NCI-H748 treated with DMSO at 0.1 percent for 48 hours (cell line): Measurements from ENCODE around the gene STX8.

Experiments
- DNase-seq: peaks from one replicate; lab custom pipeline; 2025; lab: John Stamatoyannopoulos, UW

STX8 gene

GRCh38 chr17:9554715-9555114 lies 20.9 kb downstream of the STX8 start:
- peak; percentile 11 for DNase-seq

GRCh38 chr17:9553596-9553995 lies 22.0 kb downstream of the STX8 start:
- no peak for DNase-seq

GRCh38 chr17:9553181-9553580 lies 22.4 kb downstream of the STX8 start:
- DNase-seq: no peak

- DNase-seq: no peak
These were observed 26.4 kb downstream of the STX8 start for GRCh38 chr17:9549215-9549614.

GRCh38 chr17:9544221-9544620 lies 31.4 kb downstream of the STX8 start:
- no peak for DNase-seq

GRCh38 chr17:9541718-9542117 lies 33.9 kb downstream of the STX8 start:
- DNase-seq: no peak

- DNase-seq: no peak
These were observed 37.0 kb downstream of the STX8 start for GRCh38 chr17:9538626-9539025.

GRCh38 chr17:9537177-9537776 lies 38.3 kb downstream of the STX8 start:
- DNase-seq: no peak

GRCh38 chr17:9536061-9536460 lies 39.6 kb downstream of the STX8 start:
- DNase-seq: no peak

- DNase-seq: no peak
These were observed 42.2 kb downstream of the STX8 start for GRCh38 chr17:9533441-9533840.

GRCh38 chr17:9532715-9533114 lies 42.9 kb downstream of the STX8 start:
- no peak for DNase-seq

- DNase-seq: no peak
These were observed 44.6 kb downstream of the STX8 start for GRCh38 chr17:9531034-9531433.

GRCh38 chr17:9529033-9529700 lies 46.5 kb downstream of the STX8 start:
- no peak for DNase-seq

- DNase-seq: no peak
These were observed 47.8 kb downstream of the STX8 start for GRCh38 chr17:9527788-9528187.

- peak; percentile 28 for DNase-seq
These were observed 53.5 kb downstream of the STX8 start for GRCh38 chr17:9522074-9522473.

GRCh38 chr17:9521062-9521461 lies 54.6 kb downstream of the STX8 start:
- no peak for DNase-seq

GRCh38 chr17:9520649-9521048 lies 55.0 kb downstream of the STX8 start:
- DNase-seq: no peak

GRCh38 chr17:9519583-9520272 lies 55.9 kb downstream of the STX8 start:
- DNase-seq: no peak

- no peak for DNase-seq
These were observed 58.2 kb downstream of the STX8 start for GRCh38 chr17:9517396-9517795.

GRCh38 chr17:9513266-9513665 lies 62.4 kb downstream of the STX8 start:
- no peak for DNase-seq

- DNase-seq: no peak
These were observed 63.1 kb downstream of the STX8 start for GRCh38 chr17:9512323-9513168.

GRCh38 chr17:9509236-9509816 lies 66.3 kb downstream of the STX8 start:
- DNase-seq: no peak
